Epithelial cell of proximal tubule (primary cell): ENCODE results near the gene ACTR1A. TPM values are rescaled to one million over a fixed set of nuclear protein-coding genes. Genes with fewer than 3 reads are reported as not detected.

Experiments
- DNase-seq: peaks from one replicate; pipeline ENCODE4 v3.0.0-alpha.2; 2011; ENCODE audit warnings: low read depth
- H3K4me3 ChIP-seq: 2 replicates; pipeline ENCODE4 v1.5.1; 2011; ENCODE audit warnings: low read depth, mild to moderate bottlenecking, low read length
- total RNA-seq: library from RNA; depleted of rRNA; stranded (reverse); fragments of >200 nt; gene quantifications from 2 replicates; pipeline ENCODE4 v1.2.3, GENCODE V29; 2015
- TF ChIP-seq, protein P1 (sequence below): conservative IDR thresholded peaks from 2 replicates; pipeline ENCODE4 v1.5.1; 2012; ENCODE audit warnings: low read depth, mild to moderate bottlenecking, low read length

Gene ACTR1A
- 129 and 136 TPM in 2 replicates for total RNA-seq

DNA sequence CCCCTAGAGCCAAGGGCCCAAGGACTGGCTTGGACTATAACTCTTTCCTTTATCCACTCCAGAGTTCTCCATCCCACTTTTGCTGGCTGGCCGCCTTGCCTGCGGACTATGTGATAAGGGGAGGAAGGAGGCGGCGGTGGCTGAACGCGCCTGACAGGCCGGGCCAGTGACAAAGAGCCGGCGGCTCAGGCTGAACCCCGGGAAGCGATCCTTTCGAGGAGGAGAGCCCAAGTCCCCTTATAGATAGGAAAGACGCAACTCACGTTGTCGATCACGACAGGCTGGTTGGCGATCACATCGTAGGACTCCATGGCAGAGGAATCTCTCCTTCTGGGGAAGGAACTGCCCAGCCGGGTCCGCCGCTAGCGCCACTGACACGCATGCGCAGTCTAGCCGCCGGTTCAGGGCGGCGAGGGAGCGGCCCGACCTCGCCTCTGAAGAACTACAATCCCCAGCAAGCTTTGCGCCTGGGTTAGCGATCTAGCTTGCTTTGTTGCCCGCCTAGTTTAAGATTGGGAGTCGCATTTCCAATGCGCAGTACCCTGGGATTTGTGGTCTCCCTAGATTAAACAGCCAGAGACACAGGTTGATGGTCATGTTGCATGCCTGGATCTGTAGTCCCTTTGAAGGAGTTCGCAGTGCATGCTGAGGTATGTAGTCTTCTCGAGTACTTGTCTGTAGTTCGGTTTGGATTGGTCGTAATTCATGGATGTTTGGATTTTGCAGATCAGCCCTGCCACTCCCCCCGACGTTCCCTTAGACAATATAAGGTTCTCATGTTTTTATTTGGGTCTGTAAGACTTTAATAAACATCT lies at the start of gene ACTR1A:
TSS of gene ACTR1A (minus strand) at position 376 of the 815 bp plus-strand sequence. CDS start at position 311, 65 bp downstream.
- TF ChIP-seq, protein P1, sequence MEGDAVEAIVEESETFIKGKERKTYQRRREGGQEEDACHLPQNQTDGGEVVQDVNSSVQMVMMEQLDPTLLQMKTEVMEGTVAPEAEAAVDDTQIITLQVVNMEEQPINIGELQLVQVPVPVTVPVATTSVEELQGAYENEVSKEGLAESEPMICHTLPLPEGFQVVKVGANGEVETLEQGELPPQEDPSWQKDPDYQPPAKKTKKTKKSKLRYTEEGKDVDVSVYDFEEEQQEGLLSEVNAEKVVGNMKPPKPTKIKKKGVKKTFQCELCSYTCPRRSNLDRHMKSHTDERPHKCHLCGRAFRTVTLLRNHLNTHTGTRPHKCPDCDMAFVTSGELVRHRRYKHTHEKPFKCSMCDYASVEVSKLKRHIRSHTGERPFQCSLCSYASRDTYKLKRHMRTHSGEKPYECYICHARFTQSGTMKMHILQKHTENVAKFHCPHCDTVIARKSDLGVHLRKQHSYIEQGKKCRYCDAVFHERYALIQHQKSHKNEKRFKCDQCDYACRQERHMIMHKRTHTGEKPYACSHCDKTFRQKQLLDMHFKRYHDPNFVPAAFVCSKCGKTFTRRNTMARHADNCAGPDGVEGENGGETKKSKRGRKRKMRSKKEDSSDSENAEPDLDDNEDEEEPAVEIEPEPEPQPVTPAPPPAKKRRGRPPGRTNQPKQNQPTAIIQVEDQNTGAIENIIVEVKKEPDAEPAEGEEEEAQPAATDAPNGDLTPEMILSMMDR: no peak
- peak within 1 kb of the TSS; percentile 95 for H3K4me3 ChIP-seq
- peak; percentile 100 for DNase-seq

DNA sequence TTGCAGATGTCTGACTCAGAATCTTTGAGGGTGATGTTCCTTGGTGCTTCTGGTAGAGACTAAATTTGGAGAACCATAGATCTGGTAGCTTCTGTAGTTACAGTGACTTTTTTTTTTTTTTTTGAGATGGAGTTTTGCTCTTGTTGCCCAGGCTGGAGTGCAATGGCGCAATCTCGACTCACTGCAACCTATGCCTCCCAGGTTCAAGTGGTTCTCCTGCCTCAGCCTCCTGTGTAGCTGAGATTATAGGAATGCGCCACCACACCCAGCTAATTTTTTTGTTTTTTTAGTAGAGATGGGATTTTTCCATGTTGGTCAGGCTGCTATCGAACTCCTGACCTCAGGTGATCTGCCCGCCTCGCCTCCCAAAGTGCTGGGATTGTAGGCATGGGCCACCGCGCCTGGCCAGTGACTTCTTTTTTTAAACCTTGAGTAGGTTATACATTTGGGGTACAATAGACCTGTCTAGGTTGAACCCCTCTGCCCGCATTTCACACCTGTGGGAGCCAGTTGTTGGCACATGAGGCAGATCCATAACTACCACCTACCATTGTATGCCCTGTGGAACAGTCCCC lies 48.2 kb upstream of the ACTR1A start:
- no peak overlapping the region for H3K4me3 ChIP-seq
- no peak for DNase-seq
- TF ChIP-seq, protein P1: no peak

DNA sequence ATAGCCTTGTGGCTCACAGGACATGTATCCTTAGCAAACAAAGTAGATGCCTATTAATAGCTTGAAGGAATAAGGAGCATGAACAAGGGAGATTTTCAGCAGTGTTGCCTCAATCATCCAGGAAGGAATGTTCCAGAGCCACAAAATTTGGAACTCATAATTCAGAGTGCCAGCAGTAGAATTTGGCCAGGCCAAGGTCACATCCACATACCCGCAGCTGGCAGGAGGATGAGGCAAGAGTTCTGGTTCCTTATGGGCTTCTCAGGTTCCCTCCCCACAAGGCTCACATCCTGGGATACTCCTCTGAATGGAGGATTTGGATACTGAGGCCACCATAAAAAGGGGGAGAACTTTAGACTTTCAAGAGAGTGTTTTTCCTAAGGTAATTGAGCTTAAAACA lies 47.0 kb upstream of the ACTR1A start:
- DNase-seq: no peak
- no peak overlapping the region for H3K4me3 ChIP-seq

DNA sequence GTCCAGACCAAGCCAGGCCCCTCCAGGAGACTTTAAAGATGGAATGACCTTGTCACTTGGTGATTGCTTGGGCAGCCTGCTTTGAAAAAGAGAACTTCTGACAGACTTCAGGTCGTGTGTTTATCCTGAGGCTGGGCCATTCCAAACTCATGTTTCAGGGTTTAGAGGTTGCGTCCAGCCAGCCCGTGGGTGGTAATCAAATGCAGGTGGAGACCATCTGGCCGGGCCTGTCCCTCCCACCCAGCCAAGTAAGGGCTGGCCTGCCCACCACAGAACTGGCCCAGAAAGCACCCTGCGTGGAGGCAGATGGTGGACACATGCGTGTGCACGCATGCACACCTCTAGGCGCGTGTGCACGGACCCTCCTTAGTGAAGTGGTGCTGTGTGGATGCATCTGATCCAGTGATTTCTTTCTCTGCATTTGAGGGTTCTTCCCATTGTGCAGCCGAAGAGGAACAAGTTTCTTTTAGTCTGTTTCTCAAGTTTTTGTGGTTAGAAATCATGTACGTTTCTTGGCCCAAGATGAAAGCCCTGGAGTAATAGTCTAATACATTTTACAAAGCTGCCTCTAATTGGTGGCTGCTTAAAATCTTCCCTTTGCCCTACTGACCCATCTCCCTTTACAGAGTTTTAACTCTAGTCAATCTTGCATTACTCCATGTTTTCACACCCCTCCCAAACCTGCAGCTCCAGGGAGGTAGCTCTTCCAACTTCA lies 44.3 kb upstream of the ACTR1A start:
- DNase-seq: no peak
- no peak overlapping the region for H3K4me3 ChIP-seq
- TF ChIP-seq, protein P1: no peak

More for the DNA sequence above, 47.0 kb upstream of the ACTR1A start:
- TF ChIP-seq, protein P1: no peak

DNA sequence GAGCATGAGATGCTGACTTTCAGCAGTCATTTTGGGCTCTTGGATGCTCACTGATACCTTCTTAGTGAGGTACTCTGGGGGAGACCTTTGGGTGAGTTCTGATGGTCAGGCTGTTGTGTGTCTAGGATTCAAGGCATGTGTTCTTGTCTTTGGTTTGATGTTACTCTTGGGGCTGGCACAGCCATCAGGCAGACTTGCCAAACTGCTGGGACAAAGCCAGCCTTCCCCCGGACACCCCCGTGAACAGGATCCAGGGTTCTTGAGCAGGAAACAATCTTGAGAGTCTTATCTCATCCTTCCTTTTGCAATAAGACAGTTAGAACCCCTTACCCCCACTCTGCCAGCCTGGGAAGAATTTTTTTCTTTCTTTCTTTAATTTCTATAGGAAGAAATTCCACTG lies 43.5 kb upstream of the ACTR1A start:
- no peak for DNase-seq
- no peak overlapping the region for H3K4me3 ChIP-seq
- TF ChIP-seq, protein P1: no peak

DNA sequence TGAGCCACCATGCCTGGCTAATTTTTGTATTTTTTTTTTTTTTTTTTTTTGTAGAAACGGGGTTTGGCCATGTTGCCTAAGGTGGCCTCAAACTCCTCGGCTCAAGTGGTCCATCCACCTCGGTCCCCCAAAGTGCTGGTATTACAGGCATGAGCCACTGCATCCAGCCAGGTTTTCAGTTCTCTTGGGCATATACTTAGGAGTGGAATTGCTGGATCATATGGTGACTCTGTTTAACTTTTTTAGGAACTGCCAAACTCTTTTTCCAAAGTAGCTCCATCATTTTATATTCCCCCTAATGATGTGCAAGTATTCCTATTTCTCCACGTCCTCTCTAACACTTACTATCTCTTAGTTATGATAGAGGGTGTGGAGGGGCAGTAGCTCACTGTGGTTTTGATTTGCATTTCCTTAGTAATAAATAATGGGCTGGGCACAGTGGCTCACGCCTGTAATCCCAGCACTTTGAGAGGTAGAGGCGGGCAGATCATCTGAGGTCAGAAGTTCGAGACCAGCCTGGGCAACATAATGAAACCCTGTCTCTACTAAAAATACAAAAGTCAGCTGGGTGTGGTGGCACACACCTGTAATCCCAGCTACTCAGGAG lies 42.9 kb upstream of the ACTR1A start:
- H3K4me3 ChIP-seq: no peak overlapping the region
- TF ChIP-seq, protein P1: no peak
- no peak for DNase-seq
